ENCODE measurements around the gene MYL5. TPM values are rescaled to one million over a fixed set of nuclear protein-coding genes. Genes with fewer than 3 reads are reported as not detected.
"Not testable (repeated sequence)": the region's sequence is repeated elsewhere in the genome, so short reads cannot be mapped to it uniquely, and the experiment has no call there.

The MYL5 gene
- total RNA-seq, 1 donor from 2014 or later: 4.2 TPM

DNA sequence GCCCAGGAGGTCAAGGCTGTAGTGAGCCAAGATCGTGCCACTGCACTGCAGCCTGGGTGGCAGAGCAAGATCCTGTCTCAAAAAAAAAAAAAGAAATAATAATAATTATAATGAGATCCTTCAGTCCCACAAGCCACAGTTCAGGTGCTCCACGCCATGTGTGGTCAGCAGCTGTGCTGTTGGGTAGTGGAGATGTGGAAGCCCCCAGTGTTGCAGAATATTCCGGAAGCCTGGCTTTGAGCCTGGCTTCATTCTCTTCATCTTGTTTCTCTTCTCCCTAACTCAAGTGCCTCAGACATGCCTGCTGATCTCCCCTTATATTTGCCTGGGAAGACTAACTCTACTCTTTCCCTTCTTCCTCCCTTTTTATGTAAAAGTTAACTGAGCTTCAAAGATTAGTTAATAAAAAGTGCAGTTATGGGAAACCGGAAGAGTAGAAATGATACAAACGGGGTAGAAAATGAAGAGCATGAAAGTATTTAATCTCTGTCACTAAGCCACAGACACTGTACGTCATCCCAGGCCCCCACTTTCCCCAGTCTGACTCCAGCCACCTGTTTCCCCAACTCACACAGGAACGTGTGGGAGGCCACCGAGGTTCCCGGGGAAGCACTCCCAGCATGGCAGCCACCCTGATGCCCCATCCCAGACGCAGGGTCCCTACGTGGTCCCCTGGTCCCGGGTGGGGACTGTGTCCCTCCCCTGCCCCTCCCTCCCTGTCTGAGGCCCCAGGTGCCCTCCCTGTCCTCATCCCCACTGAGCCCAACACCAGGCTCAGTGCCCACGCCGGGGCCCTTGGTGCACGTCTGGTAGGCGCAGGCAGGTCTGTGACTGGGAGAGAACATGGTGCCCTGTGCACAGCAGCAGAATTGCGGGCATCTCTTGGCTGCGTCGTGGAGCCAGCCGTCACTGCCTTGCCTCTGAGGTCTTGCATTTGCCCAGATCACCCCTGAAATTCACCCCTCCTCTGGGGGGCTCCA, 55.3 kb downstream of the MYL5 start:
- DNase-seq: no peak

- no peak for DNase-seq
Observed at GRCh38 chr4:730511-730910, 56.2 kb downstream of the MYL5 start.

DNA sequence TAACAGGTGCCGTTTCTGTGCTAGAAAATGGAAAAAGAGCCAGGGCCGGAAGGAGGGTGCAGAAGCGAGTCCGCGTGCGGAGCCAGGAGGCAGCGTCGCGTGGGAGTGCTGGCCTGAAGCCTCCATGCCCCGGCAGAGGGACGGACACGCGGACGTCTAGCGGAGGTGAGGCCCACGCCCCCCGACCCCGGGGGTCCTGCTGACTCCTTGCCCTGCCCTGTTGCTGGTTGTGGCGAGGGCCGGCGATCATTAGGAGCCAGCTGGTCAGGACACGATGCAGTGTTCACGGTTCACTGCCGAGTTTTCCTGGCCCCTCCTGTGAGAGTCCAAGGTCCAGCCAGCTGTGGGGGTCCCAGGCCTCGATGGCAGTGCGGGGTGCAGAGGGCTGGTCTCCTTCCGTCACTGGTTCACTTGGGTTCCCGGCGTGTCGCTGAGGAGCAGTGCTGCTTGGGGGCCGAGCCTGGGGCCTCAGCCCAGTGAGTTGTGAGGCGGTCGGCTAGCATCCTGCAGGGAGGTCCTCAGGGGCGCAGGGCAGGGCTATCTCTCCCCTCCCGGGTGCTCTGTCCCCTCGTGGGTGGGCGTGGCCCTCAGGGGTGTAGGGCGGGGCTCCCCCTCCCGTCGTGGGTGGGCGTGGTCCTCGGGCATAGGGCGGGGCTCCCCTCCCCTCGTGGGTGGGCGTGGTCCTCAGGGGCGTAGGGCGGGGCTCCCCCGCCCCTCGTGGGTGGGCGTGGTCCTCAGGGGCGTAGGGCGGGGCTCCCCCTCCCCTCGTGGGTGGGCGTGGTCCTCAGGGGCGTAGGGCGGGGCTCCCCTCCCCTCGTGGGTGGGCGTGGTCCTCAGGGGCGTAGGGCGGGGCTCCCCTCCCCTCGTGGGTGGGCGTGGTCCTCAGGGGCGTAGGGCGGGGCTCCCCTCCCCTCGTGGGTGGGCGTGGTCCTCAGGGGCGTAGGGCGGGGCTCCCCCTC, 56.9 kb downstream of the MYL5 start:
- DNase-seq: not testable (repeated sequence)

Other genes starting within 250 kb of the MYL5 start
- gene ZNF721, start 175.4 kb upstream of the MYL5 start, total RNA-seq: 56.5 TPM
- 32.0 TPM for gene PIGG, start 175.3 kb upstream of the MYL5 start, total RNA-seq
- gene TMEM271, start 98.2 kb upstream of the MYL5 start, total RNA-seq: 23.6 TPM
- gene PDE6B, start 49.0 kb upstream of the MYL5 start, total RNA-seq: 5.6 TPM
- gene ATP5ME, start 266 bp upstream of the MYL5 start, total RNA-seq: 62.2 TPM
- 0.62 TPM for gene SLC49A3, start 14.6 kb downstream of the MYL5 start, total RNA-seq
- 82.7 TPM for gene PCGF3, start 31.3 kb downstream of the MYL5 start, total RNA-seq
- 1.6 TPM for gene CPLX1, start 151.6 kb downstream of the MYL5 start, total RNA-seq